PC-9 (cell line): ENCODE data around the gene USP11. TPM values are rescaled to one million over a fixed set of nuclear protein-coding genes. Genes with fewer than 3 reads are reported as not detected.

ENCODE experiments used
- BruUV-seq: library from RNA; stranded (reverse); fragments of 400-500 nt; replicated peaks from 2 replicates; lab custom pipeline; 2021; lab: Mats Ljungman, UMichigan
- CTCF ChIA-PET: fragments of 300-600 bp; sonication (Branson Sonifier 250); formaldehyde crosslinking; loops from one replicate; lab custom pipeline; 2022; ENCODE audit warnings: antibody characterized with exemption; lab: Charles Lee
- POLR2A ChIA-PET: fragments of 300-600 bp; sonication (Branson Sonifier 250); formaldehyde crosslinking; loops from one replicate; lab custom pipeline; 2022; ENCODE audit warnings: antibody characterized with exemption; ENCODE audit not compliant: unreplicated experiment; lab: Charles Lee
- DNase-seq, 2 experiments: peaks; one replicate each; pipeline versions ENCODE4 v3.0.0 to v3.0.0-alpha.2; 2015 to 2022; ENCODE audit warnings: mixed read lengths in 1 of 2
- H2AFZ ChIP-seq: fragments of 200-600 bp; sonication (generic); 2 replicates; pipeline ENCODE4 v1.8.1; 2017; ENCODE audit warnings: antibody characterized with exemption
- H3F3A ChIP-seq: fragments of 200-600 bp; sonication (generic); 2 replicates; pipeline ENCODE4 v1.8.1; 2017; ENCODE audit warnings: antibody characterized with exemption, mild to moderate bottlenecking, low read depth; ENCODE audit not compliant: insufficient read depth
- H3K27ac ChIP-seq: fragments of 200-600 bp; sonication (generic); 2 replicates; pipeline ENCODE4 v1.6.1; 2016; ENCODE audit warnings: mixed run types
- H3K27me3 ChIP-seq: fragments of 200-600 bp; sonication (generic); 2 replicates; pipeline ENCODE4 v1.6.1; 2016; ENCODE audit warnings: low read depth, mixed run types; ENCODE audit not compliant: insufficient read depth
- H3K36me3 ChIP-seq: fragments of 200-600 bp; sonication (generic); 2 replicates; pipeline ENCODE4 v1.6.1; 2016; ENCODE audit warnings: low read depth, mixed run types
- H3K4me1 ChIP-seq: fragments of 200-600 bp; sonication (generic); replicated peaks from 2 replicates; pipeline ENCODE4 v1.6.1; 2016; ENCODE audit warnings: mixed run types; ENCODE audit not compliant: insufficient read depth
- H3K4me2 ChIP-seq: fragments of 200-600 bp; sonication (generic); 2 replicates; pipeline ENCODE4 v1.6.1; 2017; ENCODE audit warnings: mixed run types
- H3K4me3 ChIP-seq: fragments of 200-600 bp; sonication (generic); 2 replicates; pipeline ENCODE4 v1.6.1; 2016; ENCODE audit warnings: mixed run types
- H3K79me2 ChIP-seq: fragments of 200-600 bp; sonication (generic); 2 replicates; pipeline ENCODE4 v1.6.1; 2017; ENCODE audit warnings: low read depth, mixed run types
- H3K9me2 ChIP-seq: fragments of 200-600 bp; sonication (generic); 2 replicates; pipeline ENCODE4 v1.8.1; 2017; ENCODE audit warnings: mild to moderate bottlenecking; ENCODE audit not compliant: insufficient read depth
- H3K9me3 ChIP-seq: fragments of 200-600 bp; sonication (generic); 2 replicates; pipeline ENCODE4 v1.8.1; 2016; ENCODE audit warnings: low read depth; ENCODE audit not compliant: insufficient read depth
- H4K20me1 ChIP-seq: fragments of 200-600 bp; sonication (generic); 2 replicates; pipeline ENCODE4 v1.8.1; 2017; ENCODE audit not compliant: insufficient read depth
- CTCF ChIP-seq: fragments of 200-600 bp; sonication (generic); conservative IDR thresholded peaks from 2 replicates; pipeline ENCODE4 v1.6.1; 2017; ENCODE audit warnings: mixed run types, antibody characterized with exemption, mild to moderate bottlenecking, moderate library complexity
- EZH2 ChIP-seq: fragments of 200-600 bp; sonication (generic); IDR thresholded peaks from 2 replicates; pipeline ENCODE4 v1.8.0; 2017; ENCODE audit warnings: antibody characterized with exemption, low read depth
- intact Hi-C: fragments of 100-400 bp; cut with micrococcal nuclease; formaldehyde crosslinking; loops from one replicate; pipeline ENCODE4 v1.10.0; 2022; ENCODE audit not compliant: unreplicated experiment
- total RNA-seq: library from RNA; stranded (reverse); gene quantifications from 2 replicates; pipeline ENCODE4 v1.2.3, GENCODE V29; 2021

Gene USP11
- total RNA-seq, 1 experiment from 2014 or later = 25.3 TPM

GRCh38 chrX:47197526-47197925 is 35.3 kb upstream of the USP11 start:
- H3K36me3 ChIP-seq = no peaks in the 10 kb centered on the region
- POLR2A ChIA-PET = no interaction called here
- no peaks in the 10 kb centered on the region for H3F3A ChIP-seq
- CTCF ChIA-PET = no interaction called here
- no peak overlapping the region for H3K27ac ChIP-seq
- no peak overlapping the region for H2AFZ ChIP-seq
- intact Hi-C loops = loop anchor here (10.0 kb wide), 1 partner anchor 457 kb away; the partner anchor contains the start of genes ELK1 and UXT
- no peaks in the 10 kb centered on the region for H3K9me2 ChIP-seq
- H3K4me1 ChIP-seq = no peaks in the 10 kb centered on the region
- no TSS peak for BruUV-seq
- TF ChIP-seq CTCF (no peak), EZH2 (no peak)
- no peaks in the 10 kb centered on the region for H3K27me3 ChIP-seq
- H3K79me2 ChIP-seq = peaks cover 33% of the 10 kb centered on the region
- no peak for DNase-seq
- no peak overlapping the region for H3K4me2 ChIP-seq
- H3K9me3 ChIP-seq = no peaks in the 10 kb centered on the region
- H3K4me3 ChIP-seq = no peak overlapping the region
- H4K20me1 ChIP-seq = no peaks in the 10 kb centered on the region

GRCh38 chrX:47198026-47198686 is 34.7 kb upstream of the USP11 start:
- DNase-seq = no peak
- Histone ChIP-seq H3K27me3 (no peaks in the 10 kb centered on the region), H3K79me2 (peaks cover 33% of the 10 kb centered on the region), H4K20me1 (no peaks in the 10 kb centered on the region), H3K36me3 (no peaks in the 10 kb centered on the region), H3K9me3 (no peaks in the 10 kb centered on the region), H3K9me2 (no peaks in the 10 kb centered on the region), H3K27ac (no peak overlapping the region), H3K4me1 (no peaks in the 10 kb centered on the region), H3K4me2 (no peak overlapping the region), H3K4me3 (no peak overlapping the region), H3F3A (no peaks in the 10 kb centered on the region), H2AFZ (no peak overlapping the region)
- ChIA-PET POLR2A (no interaction called here), CTCF (no interaction called here)
- TF ChIP-seq EZH2 (no peak), CTCF (no peak)
- intact Hi-C loops = loop anchor here (10.0 kb wide), 1 partner anchor 457 kb away; the partner anchor contains the start of genes ELK1 and UXT
- BruUV-seq = no TSS peak

DNA sequence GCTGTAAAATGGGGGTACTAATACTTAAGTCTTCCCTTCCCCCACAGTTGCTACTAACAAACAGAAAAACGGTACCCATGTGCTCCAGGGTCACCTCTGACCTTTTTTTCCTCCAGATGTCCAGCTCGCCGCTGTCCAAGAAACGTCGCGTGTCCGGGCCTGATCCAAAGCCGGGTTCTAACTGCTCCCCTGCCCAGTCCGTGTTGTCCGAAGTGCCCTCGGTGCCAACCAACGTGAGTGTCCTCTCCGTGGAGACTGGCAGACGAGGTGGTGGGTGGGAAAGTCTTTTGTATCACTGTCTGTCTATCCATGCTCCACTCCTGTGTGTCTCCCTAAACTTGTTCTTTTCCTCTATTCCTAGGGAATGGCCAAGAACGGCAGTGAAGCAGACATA is 34.1 kb upstream of the USP11 start:
- no peaks in the 10 kb centered on the region for H3K4me1 ChIP-seq
- H3K9me3 ChIP-seq = no peaks in the 10 kb centered on the region
- H3K36me3 ChIP-seq = no peaks in the 10 kb centered on the region
- H3K9me2 ChIP-seq = no peaks in the 10 kb centered on the region
- H3K4me3 ChIP-seq = no peak overlapping the region
- BruUV-seq = no TSS peak
- H4K20me1 ChIP-seq = no peaks in the 10 kb centered on the region
- no peak overlapping the region for H3K27ac ChIP-seq
- peaks cover 33% of the 10 kb centered on the region for H3K79me2 ChIP-seq
- ChIA-PET POLR2A (no interaction called here), CTCF (no interaction called here)
- intact Hi-C loops = loop anchor here (10.0 kb wide), 1 partner anchor 456 kb away; the partner anchor contains the start of genes ELK1 and UXT
- no peaks in the 10 kb centered on the region for H3F3A ChIP-seq
- no peak for TF ChIP-seq CTCF
- TF ChIP-seq EZH2 = no peak
- no peak overlapping the region for H2AFZ ChIP-seq
- H3K4me2 ChIP-seq = no peak overlapping the region
- H3K27me3 ChIP-seq = no peaks in the 10 kb centered on the region
- DNase-seq = no peak
